ENCODE measurements around the gene LTB4R2.

The LTB4R2 gene

GRCh38 chr14:24278424-24278823 is 31.5 kb upstream of the LTB4R2 start:
- peaks cover 4% of the 10 kb centered on the region; the same call in 1 of the 2 replicates for H3K4me1 ChIP-seq (ENCODE audit: control insufficient read depth, insufficient read depth, low read length)
- H3K9me3 ChIP-seq (ENCODE audit: control insufficient read depth, insufficient read depth, low read length) = no peaks in the 10 kb centered on the region
- H3K9ac ChIP-seq (ENCODE audit: low read depth, low read length) = no peak overlapping the region
- H3K36me3 ChIP-seq (ENCODE audit: control insufficient read depth, insufficient read depth, low read length) = no peaks in the 10 kb centered on the region
- H3K27me3 ChIP-seq (ENCODE audit: control insufficient read depth, insufficient read depth, low read length) = no peaks in the 10 kb centered on the region
- no peak overlapping the region for H3K27ac ChIP-seq (ENCODE audit: low read depth, low read length)
- no peak overlapping the region for H3K4me3 ChIP-seq (ENCODE audit: low read depth, low read length)

DNA sequence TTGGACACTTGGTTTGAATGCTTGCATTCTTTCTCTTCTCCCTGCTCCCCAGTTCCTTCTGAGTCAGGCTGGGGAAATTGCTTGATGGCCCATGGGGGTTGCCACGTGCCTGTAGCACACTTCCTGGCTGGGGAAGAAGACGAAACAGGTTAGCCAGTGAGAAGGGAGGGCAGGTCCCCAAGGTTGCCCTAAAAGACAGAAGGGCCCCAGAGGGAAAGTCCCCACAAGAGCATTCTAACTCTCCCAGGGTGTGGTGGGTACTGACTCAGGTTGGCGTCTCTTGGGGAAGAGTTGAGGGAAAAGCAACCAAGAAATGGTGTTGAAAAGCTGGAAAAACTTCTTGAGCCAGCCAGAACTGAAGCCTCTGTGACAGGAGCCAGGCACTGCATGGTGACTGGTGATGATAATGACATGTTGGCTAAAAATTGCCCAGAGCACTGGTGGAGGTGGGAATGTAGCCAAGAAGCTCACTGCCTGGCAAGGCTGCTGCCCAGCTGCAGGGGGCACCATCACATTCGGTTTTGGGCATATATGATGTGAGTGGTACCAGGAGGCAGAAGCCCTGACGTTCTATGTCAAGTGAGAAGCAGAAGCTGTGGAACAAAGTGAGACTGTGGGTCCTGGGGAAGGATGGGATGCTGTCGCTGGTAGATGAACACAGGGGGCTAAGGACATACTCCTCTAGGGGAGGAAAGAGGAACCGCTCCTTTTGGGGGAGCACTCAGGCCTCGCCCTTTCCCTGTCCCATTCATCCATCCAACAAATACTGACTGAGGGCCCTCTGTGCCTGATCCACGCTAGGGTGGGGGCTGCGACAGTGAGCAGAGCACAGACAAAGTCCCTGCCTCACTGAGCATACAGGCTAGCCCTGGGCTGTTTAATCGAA is 30.4 kb upstream of the LTB4R2 start:
- H3K4me1 ChIP-seq (ENCODE audit: control insufficient read depth, insufficient read depth, low read length) = no peaks in the 10 kb centered on the region
- H3K27me3 ChIP-seq (ENCODE audit: control insufficient read depth, insufficient read depth, low read length) = no peaks in the 10 kb centered on the region
- H3K4me3 ChIP-seq (ENCODE audit: low read depth, low read length) = no peak overlapping the region
- no peaks in the 10 kb centered on the region for H3K36me3 ChIP-seq (ENCODE audit: control insufficient read depth, insufficient read depth, low read length)
- no peak overlapping the region for H3K9ac ChIP-seq (ENCODE audit: low read depth, low read length)
- H3K9me3 ChIP-seq (ENCODE audit: control insufficient read depth, insufficient read depth, low read length) = no peaks in the 10 kb centered on the region
- H3K27ac ChIP-seq (ENCODE audit: low read depth, low read length) = no peak overlapping the region

DNA sequence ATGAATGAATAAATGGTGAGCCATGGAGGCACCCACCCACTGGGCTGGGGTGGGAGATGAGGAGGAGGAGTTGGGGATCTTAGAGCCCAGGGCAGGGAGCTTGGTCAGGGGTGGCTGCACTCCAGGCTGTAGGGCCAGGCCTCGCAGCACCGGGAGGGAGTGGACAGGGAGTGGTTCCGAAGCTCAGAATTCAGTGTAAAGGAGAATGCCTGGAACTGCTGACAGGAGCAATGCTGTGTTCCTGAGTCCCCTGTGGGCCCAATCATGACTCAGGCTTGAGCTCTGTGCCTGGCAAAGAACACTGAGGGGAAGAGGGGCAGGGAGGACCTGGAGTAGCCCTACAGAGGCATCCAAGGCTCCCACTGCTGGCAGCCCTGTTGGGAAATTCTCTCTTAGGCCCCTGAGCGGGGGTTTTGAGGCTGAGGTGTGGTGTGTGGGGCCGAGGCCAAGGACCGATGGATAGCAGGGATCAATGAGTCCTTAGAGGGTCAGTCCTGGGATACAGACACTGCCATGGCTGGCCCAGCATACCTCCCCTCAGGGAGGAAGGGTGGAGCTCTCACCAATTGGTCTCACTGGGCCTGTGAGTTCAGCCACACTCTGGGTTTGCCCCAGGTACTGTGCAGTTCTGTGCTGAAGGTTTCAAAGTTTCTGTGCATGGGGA is 29.0 kb upstream of the LTB4R2 start:
- H3K27ac ChIP-seq (ENCODE audit: low read depth, low read length) = no peak overlapping the region
- H3K4me3 ChIP-seq (ENCODE audit: low read depth, low read length) = no peak overlapping the region
- H3K9me3 ChIP-seq (ENCODE audit: control insufficient read depth, insufficient read depth, low read length) = no peaks in the 10 kb centered on the region
- no peak overlapping the region for H3K9ac ChIP-seq (ENCODE audit: low read depth, low read length)
- no peaks in the 10 kb centered on the region for H3K36me3 ChIP-seq (ENCODE audit: control insufficient read depth, insufficient read depth, low read length)
- no peaks in the 10 kb centered on the region for H3K27me3 ChIP-seq (ENCODE audit: control insufficient read depth, insufficient read depth, low read length)
- no peaks in the 10 kb centered on the region for H3K4me1 ChIP-seq (ENCODE audit: control insufficient read depth, insufficient read depth, low read length)

- H3K9ac ChIP-seq (ENCODE audit: low read depth, low read length) = no peak overlapping the region
- H3K27ac ChIP-seq (ENCODE audit: low read depth, low read length) = no peak overlapping the region
- no peaks in the 10 kb centered on the region for H3K36me3 ChIP-seq (ENCODE audit: control insufficient read depth, insufficient read depth, low read length)
- no peak overlapping the region for H3K4me3 ChIP-seq (ENCODE audit: low read depth, low read length)
- no peaks in the 10 kb centered on the region for H3K9me3 ChIP-seq (ENCODE audit: control insufficient read depth, insufficient read depth, low read length)
- no peaks in the 10 kb centered on the region for H3K4me1 ChIP-seq (ENCODE audit: control insufficient read depth, insufficient read depth, low read length)
- H3K27me3 ChIP-seq (ENCODE audit: control insufficient read depth, insufficient read depth, low read length) = no peaks in the 10 kb centered on the region
Measured at GRCh38 chr14:24281636-24282035, 28.3 kb upstream of the LTB4R2 start.

GRCh38 chr14:24282736-24283135 is 27.2 kb upstream of the LTB4R2 start:
- Histone ChIP-seq H3K36me3 (ENCODE audit: control insufficient read depth, insufficient read depth, low read length) (no peaks in the 10 kb centered on the region), H3K4me3 (ENCODE audit: low read depth, low read length) (no peak overlapping the region), H3K9ac (ENCODE audit: low read depth, low read length) (no peak overlapping the region), H3K4me1 (ENCODE audit: control insufficient read depth, insufficient read depth, low read length) (no peaks in the 10 kb centered on the region), H3K9me3 (ENCODE audit: control insufficient read depth, insufficient read depth, low read length) (no peaks in the 10 kb centered on the region), H3K27ac (ENCODE audit: low read depth, low read length) (no peak overlapping the region), H3K27me3 (ENCODE audit: control insufficient read depth, insufficient read depth, low read length) (no peaks in the 10 kb centered on the region)

DNA sequence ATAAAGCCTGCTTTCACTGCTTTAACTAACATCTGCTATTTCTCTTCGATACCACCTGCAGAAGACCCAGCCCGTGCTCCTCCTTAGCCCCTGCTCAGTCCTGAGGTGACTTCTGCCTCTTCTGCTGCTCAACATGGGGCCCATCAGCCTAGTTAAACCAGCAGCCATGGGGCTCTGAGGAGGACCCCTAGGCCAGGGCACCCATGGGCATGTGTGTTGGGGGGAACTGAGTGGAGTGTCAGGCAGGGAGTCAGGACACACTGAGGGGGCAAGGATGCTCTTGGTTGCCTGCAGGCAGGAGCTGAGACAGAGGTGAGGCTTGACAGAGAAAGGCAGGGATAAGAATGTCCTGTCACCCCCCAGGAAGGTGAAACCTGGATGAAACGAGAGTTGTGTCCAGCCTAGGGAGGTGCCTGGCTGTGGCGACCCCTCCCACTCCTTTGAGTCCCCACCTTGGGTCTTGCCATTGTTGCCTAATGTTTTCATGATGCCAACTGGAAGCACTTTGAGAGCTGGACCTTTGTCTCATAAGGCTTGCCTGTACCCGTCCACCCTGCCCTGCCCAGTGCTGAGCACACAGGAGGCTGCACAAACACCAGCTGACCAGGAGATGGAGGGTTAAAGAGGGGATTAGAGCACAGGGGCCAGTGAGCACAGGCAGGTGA is 26.0 kb upstream of the LTB4R2 start:
- Histone ChIP-seq H3K4me1 (ENCODE audit: control insufficient read depth, insufficient read depth, low read length) (no peaks in the 10 kb centered on the region), H3K36me3 (ENCODE audit: control insufficient read depth, insufficient read depth, low read length) (no peaks in the 10 kb centered on the region), H3K27ac (ENCODE audit: low read depth, low read length) (no peak overlapping the region), H3K27me3 (ENCODE audit: control insufficient read depth, insufficient read depth, low read length) (no peaks in the 10 kb centered on the region), H3K9me3 (ENCODE audit: control insufficient read depth, insufficient read depth, low read length) (no peaks in the 10 kb centered on the region), H3K4me3 (ENCODE audit: low read depth, low read length) (no peak overlapping the region), H3K9ac (ENCODE audit: low read depth, low read length) (no peak overlapping the region)

DNA sequence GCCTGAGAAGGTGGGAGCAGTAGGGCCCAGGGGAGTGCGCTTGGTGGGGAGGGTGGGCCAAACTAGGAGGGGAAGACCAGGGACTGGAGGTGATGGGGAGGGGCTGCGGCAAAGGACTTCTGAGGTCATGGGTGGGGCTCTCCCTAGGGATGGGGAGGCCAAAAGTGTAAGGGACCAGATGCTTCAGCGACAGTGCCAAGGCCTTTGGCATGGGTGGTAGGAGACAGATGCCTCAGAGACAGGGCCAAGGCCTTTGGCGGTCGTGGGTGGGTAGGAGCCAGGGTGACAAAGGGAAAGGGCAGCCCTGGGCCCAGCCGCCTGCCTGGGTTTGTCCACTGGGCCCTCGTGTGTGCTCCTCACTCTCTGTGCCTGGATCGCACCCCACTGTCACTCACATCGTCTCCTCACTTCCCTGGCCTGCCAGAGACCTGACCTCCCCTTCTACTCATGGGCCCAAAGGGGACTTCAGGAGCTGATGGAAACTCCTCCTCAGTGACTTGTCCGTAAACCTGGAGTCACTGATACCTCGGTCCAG is 25.4 kb upstream of the LTB4R2 start:
- Histone ChIP-seq H3K9ac (ENCODE audit: low read depth, low read length) (no peak overlapping the region), H3K27ac (ENCODE audit: low read depth, low read length) (no peak overlapping the region), H3K4me1 (ENCODE audit: control insufficient read depth, insufficient read depth, low read length) (no peaks in the 10 kb centered on the region), H3K9me3 (ENCODE audit: control insufficient read depth, insufficient read depth, low read length) (no peaks in the 10 kb centered on the region), H3K4me3 (ENCODE audit: low read depth, low read length) (no peak overlapping the region), H3K36me3 (ENCODE audit: control insufficient read depth, insufficient read depth, low read length) (peaks cover 3% of the 10 kb centered on the region), H3K27me3 (ENCODE audit: control insufficient read depth, insufficient read depth, low read length) (no peaks in the 10 kb centered on the region)

DNA sequence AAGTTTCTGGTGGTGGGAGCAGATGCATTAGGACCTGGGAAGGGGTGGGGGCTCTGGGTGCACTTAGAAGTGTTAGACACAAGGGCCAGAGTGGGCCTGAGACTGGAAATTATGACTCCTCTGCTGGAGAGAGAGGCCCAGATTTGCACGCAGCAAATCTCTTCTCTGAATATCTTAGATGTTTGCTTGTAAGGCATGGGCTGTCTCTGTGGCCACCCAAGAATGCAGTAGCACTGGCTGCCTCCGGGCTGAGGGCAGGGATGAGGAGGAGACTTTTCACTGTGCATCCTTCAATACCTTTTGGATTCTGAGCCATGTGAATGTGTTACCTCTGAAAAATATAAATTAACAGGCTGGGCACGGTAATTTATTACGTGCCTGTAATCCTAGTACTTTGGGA is 24.6 kb upstream of the LTB4R2 start:
- Histone ChIP-seq H3K27me3 (ENCODE audit: control insufficient read depth, insufficient read depth, low read length) (no peaks in the 10 kb centered on the region), H3K27ac (ENCODE audit: low read depth, low read length) (no peak overlapping the region), H3K4me3 (ENCODE audit: low read depth, low read length) (no peak overlapping the region), H3K9me3 (ENCODE audit: control insufficient read depth, insufficient read depth, low read length) (no peaks in the 10 kb centered on the region), H3K36me3 (ENCODE audit: control insufficient read depth, insufficient read depth, low read length) (peaks cover 11% of the 10 kb centered on the region), H3K4me1 (ENCODE audit: control insufficient read depth, insufficient read depth, low read length) (no peaks in the 10 kb centered on the region), H3K9ac (ENCODE audit: low read depth, low read length) (no peak overlapping the region)

- Histone ChIP-seq H3K36me3 (ENCODE audit: control insufficient read depth, insufficient read depth, low read length) (peaks cover 15% of the 10 kb centered on the region), H3K9me3 (ENCODE audit: control insufficient read depth, insufficient read depth, low read length) (no peaks in the 10 kb centered on the region), H3K27me3 (ENCODE audit: control insufficient read depth, insufficient read depth, low read length) (no peaks in the 10 kb centered on the region), H3K4me1 (ENCODE audit: control insufficient read depth, insufficient read depth, low read length) (no peaks in the 10 kb centered on the region), H3K9ac (ENCODE audit: low read depth, low read length) (no peak overlapping the region), H3K27ac (ENCODE audit: low read depth, low read length) (no peak overlapping the region), H3K4me3 (ENCODE audit: low read depth, low read length) (no peak overlapping the region)
Measured at GRCh38 chr14:24286996-24287395, 22.9 kb upstream of the LTB4R2 start.

DNA sequence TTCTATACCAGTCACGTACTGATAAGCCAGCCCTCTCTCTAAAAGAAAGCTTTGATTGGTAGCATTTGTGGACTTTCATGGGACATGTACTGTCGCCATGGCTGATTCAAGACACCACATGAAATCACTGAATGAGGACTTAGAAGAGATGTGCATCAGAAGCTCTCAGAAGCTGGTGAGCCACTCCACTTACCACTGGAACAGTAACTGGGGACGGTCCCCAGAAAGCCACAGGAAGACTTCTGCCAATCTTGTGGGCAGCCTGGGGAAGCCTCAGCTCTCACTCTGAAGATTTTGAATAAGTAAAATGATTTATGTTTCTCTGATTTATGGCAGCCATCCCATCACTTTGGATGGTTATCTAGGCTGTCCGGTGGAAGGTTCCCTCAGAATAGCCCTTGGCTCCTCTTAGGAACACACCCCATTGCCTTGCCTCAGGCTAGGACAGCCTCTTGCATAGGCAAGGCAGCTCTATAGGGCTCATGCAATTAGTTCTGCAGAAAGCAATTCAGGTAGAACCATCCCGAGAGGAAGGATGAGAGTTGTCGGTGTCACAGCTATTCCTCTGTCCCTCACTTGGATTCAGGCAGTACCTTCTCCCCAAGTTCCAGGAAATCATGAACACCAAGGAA is 20.2 kb upstream of the LTB4R2 start:
- H3K27me3 ChIP-seq (ENCODE audit: control insufficient read depth, insufficient read depth, low read length) = no peaks in the 10 kb centered on the region
- H3K4me1 ChIP-seq (ENCODE audit: control insufficient read depth, insufficient read depth, low read length) = no peaks in the 10 kb centered on the region
- H3K9me3 ChIP-seq (ENCODE audit: control insufficient read depth, insufficient read depth, low read length) = no peaks in the 10 kb centered on the region
- no peak overlapping the region for H3K9ac ChIP-seq (ENCODE audit: low read depth, low read length)
- no peak overlapping the region for H3K27ac ChIP-seq (ENCODE audit: low read depth, low read length)
- peaks cover 26% of the 10 kb centered on the region for H3K36me3 ChIP-seq (ENCODE audit: control insufficient read depth, insufficient read depth, low read length)
- H3K4me3 ChIP-seq (ENCODE audit: low read depth, low read length) = no peak overlapping the region

All from HUES48 (cell line).